Skeletal muscle tissue (tissue), 4 donors: ENCODE data around the gene GNG13. TPM values are rescaled to one million over a fixed set of nuclear protein-coding genes. Genes with fewer than 3 reads are reported as not detected.
"Not testable (repeated sequence)": the region's sequence is repeated elsewhere in the genome, so short reads cannot be mapped to it uniquely, and the experiment has no call there.

ENCODE experiments used
- H3K27ac ChIP-seq: one replicate; pipeline ENCODE4 v1.7.0; 2013; ENCODE audit warnings: mild to moderate bottlenecking, low read depth, low read length, inconsistent platforms
- H3K27me3 ChIP-seq, 3 donors: one replicate each; pipeline ENCODE4 v1.7.0; 2013; ENCODE audit warnings: low read length in 3 of 3; ENCODE audit not compliant: control insufficient read depth in 3 of 3, insufficient read depth in 3 of 3
- H3K36me3 ChIP-seq, 3 donors: one replicate each; pipeline ENCODE4 v1.7.0; 2013; ENCODE audit warnings: low read length in 3 of 3; ENCODE audit not compliant: control insufficient read depth in 3 of 3, insufficient read depth in 3 of 3
- H3K4me1 ChIP-seq, 3 donors: one replicate each; pipeline ENCODE4 v1.7.0; 2013; ENCODE audit warnings: low read length in 3 of 3, mild to moderate bottlenecking in 3 of 3; ENCODE audit not compliant: control insufficient read depth in 3 of 3, insufficient read depth in 3 of 3
- H3K4me3 ChIP-seq, 3 donors: one replicate each; pipeline ENCODE4 v1.7.0; 2013; ENCODE audit warnings: low read length in 3 of 3
- H3K9ac ChIP-seq, 3 donors: one replicate each; pipeline ENCODE4 v1.7.0; 2013; ENCODE audit warnings: low read length in 3 of 3, mild to moderate bottlenecking in 3 of 3, moderate library complexity in 2 of 3, low read depth in 1 of 3
- H3K9me3 ChIP-seq, 3 donors: one replicate each; pipeline ENCODE4 v1.7.0; 2013; ENCODE audit warnings: low read length in 3 of 3; ENCODE audit not compliant: control insufficient read depth in 3 of 3
- total RNA-seq: library from RNA; depleted of rRNA; stranded (reverse); fragments of >200 nt; gene quantifications from one replicate; pipeline ENCODE4 v1.2.3, GENCODE V29; 2014
- donor health status: Osteomylitis.

GNG13 gene
- total RNA-seq, 1 donor from 2014 or later: not detected

GRCh38 chr16:782258-782657, 18.3 kb downstream of the GNG13 start:
- H3K9me3 ChIP-seq: no peaks in the 10 kb centered on the region
- H3K27ac ChIP-seq: no peak overlapping the region
- peaks cover 58 to 66% (median 59%) of the 10 kb centered on the region in 3 donors for H3K27me3 ChIP-seq
- no peak overlapping the region for H3K4me3 ChIP-seq
- H3K36me3 ChIP-seq: peaks cover 5 to 6% (median 6%) of the 10 kb centered on the region in 3 donors
- H3K4me1 ChIP-seq: peaks cover 2 to 6% (median 6%) of the 10 kb centered on the region in 3 donors
- H3K9ac ChIP-seq: no peak overlapping the region

- no peaks in the 10 kb centered on the region for H3K9me3 ChIP-seq
- H3K4me1 ChIP-seq: peaks cover 0 to 2% (median 2%) of the 10 kb centered on the region in 3 donors
- no peak overlapping the region for H3K4me3 ChIP-seq
- no peak overlapping the region for H3K27ac ChIP-seq
- H3K36me3 ChIP-seq: peaks cover 1 to 4% (median 4%) of the 10 kb centered on the region in 3 donors
- no peak overlapping the region for H3K9ac ChIP-seq
- peaks cover 58 to 66% (median 59%) of the 10 kb centered on the region in 3 donors for H3K27me3 ChIP-seq
Observed at GRCh38 chr16:781346-782010, 19.1 kb downstream of the GNG13 start.

- H3K9me3 ChIP-seq: no peaks in the 10 kb centered on the region
- H3K27ac ChIP-seq: no peak overlapping the region
- H3K4me3 ChIP-seq: no peak overlapping the region
- H3K36me3 ChIP-seq: no peaks in the 10 kb centered on the region
- H3K4me1 ChIP-seq: peaks cover 0 to 2% (median 2%) of the 10 kb centered on the region in 3 donors
- peaks cover 59 to 66% (median 62%) of the 10 kb centered on the region in 3 donors for H3K27me3 ChIP-seq
- H3K9ac ChIP-seq: no peak overlapping the region
Observed at GRCh38 chr16:780296-780695, 20.2 kb downstream of the GNG13 start.

GRCh38 chr16:779561-779960, 21.0 kb downstream of the GNG13 start:
- Histone ChIP-seq H3K4me3 (no peak overlapping the region), H3K4me1 (peaks cover 0 to 2% (median 2%) of the 10 kb centered on the region in 3 donors), H3K27me3 (peaks cover 59 to 66% (median 62%) of the 10 kb centered on the region in 3 donors), H3K9ac (no peak overlapping the region), H3K9me3 (no peaks in the 10 kb centered on the region), H3K36me3 (no peaks in the 10 kb centered on the region), H3K27ac (no peak overlapping the region)

- H3K27ac ChIP-seq: no peak overlapping the region
Observed at GRCh38 chr16:778909-779527, 21.5 kb downstream of the GNG13 start.

GRCh38 chr16:778447-778846, 22.1 kb downstream of the GNG13 start:
- Histone ChIP-seq H3K4me3 (no peak overlapping the region), H3K4me1 (peaks cover 0 to under 1% (median under 1%) of the 10 kb centered on the region in 3 donors), H3K27me3 (peaks cover 56 to 58% (median 56%) of the 10 kb centered on the region in 3 donors), H3K27ac (no peak overlapping the region), H3K9ac (no peak overlapping the region), H3K9me3 (no peaks in the 10 kb centered on the region), H3K36me3 (no peaks in the 10 kb centered on the region)

More at GRCh38 chr16:778909-779527, 21.5 kb downstream of the GNG13 start:
- Histone ChIP-seq H3K27me3 (peaks cover 59 to 62% (median 61%) of the 10 kb centered on the region in 3 donors), H3K9ac (no peak overlapping the region), H3K4me1 (peaks cover 0 to 2% (median 2%) of the 10 kb centered on the region in 3 donors), H3K36me3 (no peaks in the 10 kb centered on the region), H3K4me3 (no peak overlapping the region), H3K9me3 (no peaks in the 10 kb centered on the region)

GRCh38 chr16:777826-778225, 22.7 kb downstream of the GNG13 start:
- Histone ChIP-seq H3K27ac (no peak overlapping the region), H3K9me3 (no peaks in the 10 kb centered on the region), H3K27me3 (peaks cover 50 to 53% (median 51%) of the 10 kb centered on the region in 3 donors), H3K4me3 (no peak overlapping the region), H3K36me3 (no peaks in the 10 kb centered on the region), H3K4me1 (no peaks in the 10 kb centered on the region), H3K9ac (no peak overlapping the region)

- H3K4me1 ChIP-seq: no peaks in the 10 kb centered on the region
- no peak overlapping the region for H3K4me3 ChIP-seq
- no peak overlapping the region for H3K9ac ChIP-seq
- no peak overlapping the region for H3K27ac ChIP-seq
- peaks cover 40 to 49% (median 42%) of the 10 kb centered on the region in 3 donors for H3K27me3 ChIP-seq
- H3K9me3 ChIP-seq: no peaks in the 10 kb centered on the region
- no peaks in the 10 kb centered on the region for H3K36me3 ChIP-seq
Observed at GRCh38 chr16:776824-777223, 23.7 kb downstream of the GNG13 start.

GRCh38 chr16:776298-776697, 24.2 kb downstream of the GNG13 start:
- H3K36me3 ChIP-seq, H3K4me1 ChIP-seq, H3K9me3 ChIP-seq, H3K9ac ChIP-seq, H3K4me3 ChIP-seq, H3K27ac ChIP-seq: not testable (repeated sequence)
- H3K27me3 ChIP-seq: peaks cover 35 to 44% (median 37%) of the 10 kb centered on the region in 3 donors

- no peaks in the 10 kb centered on the region for H3K9me3 ChIP-seq
- H3K27ac ChIP-seq: no peak overlapping the region
- no peaks in the 10 kb centered on the region for H3K36me3 ChIP-seq
- H3K4me3 ChIP-seq: no peak overlapping the region
- peaks cover 25 to 38% (median 27%) of the 10 kb centered on the region in 3 donors for H3K27me3 ChIP-seq
- H3K9ac ChIP-seq: no peak overlapping the region
- no peaks in the 10 kb centered on the region for H3K4me1 ChIP-seq
Observed at GRCh38 chr16:775236-775796, 25.2 kb downstream of the GNG13 start.
